DMS53 (cell line): ENCODE results near the gene LIMA1.
"Not testable (repeated sequence)": the region's sequence is repeated elsewhere in the genome, so short reads cannot be mapped to it uniquely, and the experiment has no call there.

Source experiments
- DNase-seq: peaks from one replicate; lab custom pipeline; 2025; lab: John Stamatoyannopoulos, UW

The LIMA1 gene

DNA sequence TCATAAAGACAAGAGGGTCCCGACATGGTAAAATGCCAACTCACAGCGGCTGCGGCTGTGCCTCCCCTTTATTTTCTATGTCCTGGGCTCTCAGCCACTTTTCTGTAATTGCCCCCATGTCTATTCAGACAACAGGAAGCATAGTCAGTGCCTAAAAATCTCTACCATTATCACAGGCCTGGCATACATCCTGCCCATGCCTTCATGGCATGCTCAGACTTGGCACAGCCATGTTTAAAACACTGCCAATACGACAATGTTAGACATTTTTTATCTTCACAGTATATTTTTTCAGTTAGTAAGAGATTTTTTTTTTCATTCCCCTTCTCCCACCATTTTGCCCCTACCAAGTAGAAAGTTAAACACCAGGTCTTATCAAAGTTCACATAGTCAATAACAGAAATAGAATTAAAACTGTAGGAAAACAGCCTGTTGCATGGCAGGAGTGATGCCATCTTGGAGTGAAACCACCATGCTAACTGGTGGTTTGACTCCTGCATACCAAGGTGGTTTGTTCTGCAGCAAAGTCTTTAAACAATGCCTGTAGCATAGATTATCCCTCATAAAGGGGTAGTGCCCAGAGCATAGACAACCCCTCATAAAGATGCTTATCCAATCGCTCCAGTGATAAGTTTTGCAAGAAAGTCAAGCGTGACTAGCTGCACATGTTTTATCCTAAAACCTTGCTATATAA lies 97.2 kb downstream of the LIMA1 start:
- no peak for DNase-seq

DNA sequence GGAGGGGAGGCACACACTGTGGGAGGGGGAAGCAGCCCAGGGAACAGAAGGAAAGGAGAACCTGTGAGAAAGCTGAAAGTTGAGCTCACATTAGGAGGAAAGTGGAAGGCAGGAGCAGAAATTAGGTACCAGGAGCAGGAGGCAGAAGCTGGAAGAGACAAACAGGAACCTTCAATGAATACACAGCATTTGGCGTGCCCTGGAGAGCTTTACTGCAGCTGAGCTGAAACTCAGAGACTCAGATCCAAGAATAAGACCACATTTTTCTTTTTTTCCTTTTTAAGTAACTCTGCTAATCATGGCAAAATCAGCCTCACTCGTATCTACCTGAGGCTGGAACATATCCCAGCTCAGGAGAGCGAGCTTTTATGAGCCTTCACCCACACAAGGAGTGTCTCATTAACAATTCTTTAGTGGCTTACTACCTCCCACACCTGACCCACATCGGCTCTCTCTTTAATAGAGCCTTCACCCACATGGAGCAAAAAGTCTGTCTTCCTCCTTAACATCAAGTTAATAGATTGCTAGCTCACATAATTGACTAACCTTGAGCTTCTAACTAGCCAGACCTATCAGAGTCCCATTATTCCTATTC lies 97.9 kb downstream of the LIMA1 start:
- no peak for DNase-seq

DNA sequence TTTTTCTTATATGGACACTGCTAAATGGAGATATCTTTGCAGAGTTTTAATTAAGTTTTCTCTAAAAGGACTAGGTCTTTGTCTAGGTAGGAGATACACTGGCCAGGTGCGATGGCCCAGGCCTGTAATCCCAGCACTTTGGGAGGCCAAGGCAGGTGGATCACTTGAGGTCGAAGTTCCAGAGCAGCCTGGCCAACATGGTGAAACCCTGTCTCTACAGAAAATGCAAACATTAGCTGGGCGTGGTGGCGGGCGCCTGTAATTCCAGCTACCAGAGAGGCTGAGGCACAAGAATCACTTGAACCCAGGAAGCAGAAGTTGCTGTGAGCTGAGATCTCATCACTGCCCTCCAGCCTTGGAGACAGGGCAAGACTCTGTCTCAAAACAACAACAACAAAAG lies 99.1 kb downstream of the LIMA1 start:
- DNase-seq, result no peak

DNA sequence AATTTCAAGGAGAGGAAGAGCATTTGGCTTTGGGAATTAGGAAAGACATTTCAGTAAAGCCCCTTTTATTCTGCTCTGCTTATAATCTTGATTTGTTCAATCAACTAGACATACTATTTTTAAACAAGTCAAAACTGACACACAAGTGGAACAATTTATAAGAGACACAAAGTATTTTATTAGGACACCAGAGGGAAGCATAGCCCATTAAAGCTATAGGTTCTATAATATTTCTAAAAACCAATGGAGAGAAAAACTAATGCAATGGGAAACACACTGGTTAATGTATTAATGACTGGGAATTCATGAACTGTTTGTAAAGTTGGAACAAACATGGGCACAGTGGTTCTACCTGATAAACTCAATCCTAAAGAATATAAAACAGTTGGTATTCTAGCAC lies 100.9 kb downstream of the LIMA1 start:
- DNase-seq, result peak; percentile 21

DNA sequence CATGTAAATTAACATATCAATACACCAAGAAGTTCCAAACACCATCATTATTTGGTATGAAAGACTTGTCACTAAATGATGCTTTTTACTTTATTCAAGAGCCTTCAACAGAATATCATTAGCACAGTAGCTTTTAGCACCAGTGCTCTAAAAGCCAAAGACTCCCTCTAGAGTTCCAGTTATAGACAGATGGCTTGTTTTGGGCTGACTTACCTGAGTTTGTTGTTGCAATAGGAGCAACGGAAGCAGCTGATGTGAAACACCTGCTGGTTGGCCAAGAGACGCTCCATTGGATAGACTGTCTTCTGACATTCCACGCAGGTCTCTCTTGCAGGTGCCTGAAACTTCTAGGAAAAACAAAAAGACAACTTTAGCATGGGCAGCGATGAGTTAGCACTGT lies 101.6 kb downstream of the LIMA1 start:
- DNase-seq, result no peak

DNA sequence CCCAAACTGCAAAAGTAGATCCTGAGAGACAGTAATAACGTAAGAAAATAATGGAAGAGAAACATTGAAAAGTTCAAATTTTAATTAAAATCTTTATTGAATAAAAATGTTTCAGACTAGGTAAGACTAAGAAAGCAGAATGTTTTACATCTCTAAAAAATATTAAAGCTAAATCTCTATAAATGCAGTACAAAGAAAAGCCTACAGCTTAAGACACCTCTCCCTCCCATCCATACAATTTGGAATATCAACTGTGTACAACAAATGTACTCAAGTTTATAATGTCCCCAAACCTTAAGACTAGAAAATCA lies 107.6 kb downstream of the LIMA1 start:
- no peak for DNase-seq

DNA sequence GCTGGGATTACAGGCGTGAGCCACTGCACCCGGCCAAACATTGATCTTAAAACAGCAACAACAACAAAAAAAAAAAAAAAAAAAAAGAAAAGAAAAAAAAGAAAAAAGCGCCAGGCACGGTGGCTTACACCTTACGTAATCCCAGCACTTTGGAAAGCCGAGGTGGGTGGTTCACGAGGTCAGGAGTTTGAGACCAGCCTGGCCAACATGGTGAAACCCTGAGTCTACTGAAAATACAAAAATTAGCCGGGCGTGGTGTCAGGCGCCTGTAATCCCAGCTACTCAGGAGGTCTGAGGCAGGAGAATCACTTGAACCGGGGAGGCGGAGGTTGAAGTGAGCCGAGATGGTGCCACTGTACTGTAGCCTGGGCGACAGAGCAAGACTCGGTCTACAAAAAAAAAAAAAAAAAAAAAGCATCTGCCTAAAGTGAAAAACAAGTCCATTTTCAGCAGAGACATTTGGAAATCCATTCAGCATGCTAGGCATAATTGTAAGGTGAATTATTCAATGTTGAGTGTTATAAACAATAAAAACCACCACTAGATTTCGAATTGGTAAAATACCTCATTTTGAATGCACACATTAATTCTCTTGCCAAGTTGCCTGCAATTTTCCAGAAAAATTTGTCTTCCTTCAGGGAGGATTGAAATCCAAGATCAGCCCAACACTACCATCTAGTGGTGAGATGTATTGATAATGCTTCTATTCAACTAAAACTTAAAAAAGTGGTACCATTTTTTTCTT lies 108.2 kb downstream of the LIMA1 start:
- DNase-seq, result peak; percentile 83

DNA sequence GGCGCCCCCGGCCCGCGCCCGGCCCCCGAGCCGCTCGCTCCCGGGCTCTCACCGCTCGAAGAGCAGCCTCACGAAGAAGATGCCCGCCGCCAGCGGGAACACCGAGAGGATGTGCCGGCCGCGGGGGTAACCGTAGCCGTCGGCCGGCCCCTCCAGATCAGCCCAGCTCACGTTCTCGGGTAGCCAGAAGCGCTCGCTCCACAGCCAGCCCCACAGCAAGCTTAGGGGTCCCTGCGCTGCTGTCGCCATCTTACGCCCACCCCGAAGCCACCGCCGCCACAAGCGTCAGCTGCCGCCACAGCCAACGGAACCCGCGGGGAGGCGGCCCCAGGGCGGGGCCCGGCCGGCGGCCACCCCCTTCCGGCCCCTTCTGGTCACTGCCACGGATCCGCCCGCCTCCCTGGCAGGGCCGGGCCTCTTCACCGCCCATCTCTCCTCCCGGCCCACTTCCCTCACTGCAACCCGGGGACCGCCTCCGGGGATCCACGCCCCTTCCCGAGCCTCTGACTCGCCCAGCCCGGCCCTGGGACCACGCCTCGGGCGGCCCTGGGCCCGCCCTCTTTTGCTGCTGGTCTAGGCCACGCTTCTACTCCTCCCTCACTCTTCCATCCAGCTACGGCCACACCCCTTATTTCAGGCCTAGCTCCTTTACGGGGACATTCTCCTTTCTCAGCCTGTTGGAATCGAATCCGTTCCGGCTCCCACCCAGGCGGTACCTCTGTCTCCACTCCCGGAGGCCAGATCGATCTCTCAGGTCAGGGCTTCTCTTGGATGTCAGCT lies 116.1 kb downstream of the LIMA1 start, which contains the start of gene CERS5:
Gene CERS5, minus strand, starts transcription at position 321 of the 780 bp plus-strand sequence. Its CDS starts 72 bp downstream, at position 249.
- DNase-seq, result peak; percentile 99

DNA sequence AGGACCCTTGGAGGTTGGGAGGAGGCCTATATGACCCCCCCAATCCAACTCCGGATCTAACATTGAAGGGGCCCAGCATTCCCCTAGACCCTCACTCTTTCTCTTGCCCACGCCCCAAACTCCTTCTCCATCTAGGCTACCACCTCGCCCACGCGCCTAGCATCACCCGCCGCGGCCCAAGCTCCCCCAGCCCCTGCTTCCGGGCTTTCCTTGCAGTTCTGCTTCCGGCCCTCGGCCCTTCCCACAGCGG lies 116.6 kb downstream of the LIMA1 start:
- no peak for DNase-seq

DNA sequence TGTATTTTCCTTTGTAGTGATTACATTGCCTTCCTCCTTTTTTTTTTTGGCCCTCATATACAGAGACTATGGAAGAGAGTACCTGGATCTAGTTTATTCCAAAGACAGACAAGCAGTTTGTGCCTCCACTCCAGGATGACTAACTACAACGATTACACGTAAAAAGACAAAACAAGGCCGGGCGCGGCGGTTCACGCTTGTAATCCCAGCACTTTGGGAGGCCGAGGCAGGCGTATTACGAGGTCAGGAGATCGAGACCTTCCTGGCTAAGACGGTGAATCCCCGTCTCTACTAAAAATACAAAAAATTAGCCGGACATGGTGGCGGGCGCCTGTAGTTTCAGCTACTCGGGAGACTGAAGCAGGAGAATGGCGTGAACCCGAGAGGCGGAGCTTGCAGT lies 118.4 kb downstream of the LIMA1 start:
- no peak for DNase-seq

DNA sequence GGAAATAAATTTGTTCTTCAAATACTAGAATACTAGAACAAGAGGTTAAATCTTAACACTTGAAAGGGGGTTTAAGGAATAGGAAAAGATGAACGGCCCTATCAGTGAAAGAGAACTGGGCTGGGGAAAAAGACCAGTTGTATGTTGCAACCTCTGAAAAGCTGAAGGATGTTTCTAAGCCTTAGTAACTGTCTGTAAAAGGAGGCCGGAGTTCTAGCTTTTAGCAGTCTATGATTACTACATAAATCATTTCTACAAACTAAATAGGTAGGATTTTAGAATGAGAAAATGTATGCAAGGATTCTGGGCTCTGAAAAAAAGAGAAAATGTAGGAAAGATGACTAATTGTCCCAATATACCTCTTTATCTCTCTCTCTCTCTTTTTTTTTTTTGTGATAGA lies 121.1 kb downstream of the LIMA1 start:
- no peak for DNase-seq

DNA sequence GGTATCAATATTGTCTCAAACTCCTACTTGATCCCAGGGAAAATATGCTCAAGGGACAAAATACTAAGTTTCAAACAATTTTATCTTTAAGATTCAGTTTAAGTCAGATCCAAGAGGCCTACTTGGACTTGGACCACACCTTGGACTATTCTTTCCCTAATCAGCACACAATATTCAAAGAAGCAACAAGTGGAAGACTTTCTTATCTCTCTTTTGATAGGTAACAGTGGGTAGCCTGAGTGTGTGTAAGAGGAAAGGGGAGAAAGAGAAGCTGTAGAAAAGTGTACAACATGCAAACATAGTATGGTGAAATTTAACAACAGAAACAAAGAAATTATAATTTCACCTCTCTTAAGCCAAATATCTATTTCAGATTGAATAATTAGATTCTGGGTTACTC lies 122.7 kb downstream of the LIMA1 start:
- no peak for DNase-seq

DNA sequence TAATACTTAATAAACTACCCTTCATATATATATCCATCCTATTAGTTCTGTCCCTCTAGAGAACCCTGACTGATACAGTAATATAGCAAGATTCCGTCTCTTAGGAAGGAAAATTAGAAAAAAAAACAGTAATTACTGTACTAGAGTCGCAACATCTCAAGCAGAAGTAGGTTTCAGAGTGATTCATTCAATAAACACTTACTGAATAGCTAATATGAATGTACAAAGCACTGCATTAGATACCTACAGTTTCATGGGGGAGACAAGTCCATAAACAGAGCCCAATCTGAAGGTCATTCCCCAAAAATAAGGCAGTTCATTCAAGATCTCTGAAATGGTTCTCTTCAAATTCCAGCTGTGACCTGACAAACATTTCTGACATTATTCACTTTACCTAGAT lies 126.1 kb downstream of the LIMA1 start:
- peak; percentile 8 for DNase-seq

DNA sequence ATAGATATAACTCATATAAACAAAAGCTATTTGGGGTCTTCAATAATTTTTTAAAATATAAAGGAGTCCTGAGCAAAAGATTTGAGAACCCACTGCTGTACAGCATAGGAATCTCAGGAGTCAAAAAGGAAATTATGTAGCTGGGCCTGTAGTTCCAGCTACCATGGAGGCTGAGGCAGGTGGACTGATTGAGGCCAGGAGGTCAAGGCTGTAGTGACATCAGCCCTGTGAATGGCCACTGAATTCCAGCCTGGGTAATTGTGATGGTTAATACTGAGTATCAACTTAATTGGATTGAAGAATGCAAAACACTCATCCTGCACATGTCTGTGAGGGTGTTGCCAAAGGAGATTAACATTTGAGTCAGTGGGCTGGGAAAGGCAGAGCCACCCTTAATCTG lies 126.7 kb downstream of the LIMA1 start:
- DNase-seq, result no peak

DNA sequence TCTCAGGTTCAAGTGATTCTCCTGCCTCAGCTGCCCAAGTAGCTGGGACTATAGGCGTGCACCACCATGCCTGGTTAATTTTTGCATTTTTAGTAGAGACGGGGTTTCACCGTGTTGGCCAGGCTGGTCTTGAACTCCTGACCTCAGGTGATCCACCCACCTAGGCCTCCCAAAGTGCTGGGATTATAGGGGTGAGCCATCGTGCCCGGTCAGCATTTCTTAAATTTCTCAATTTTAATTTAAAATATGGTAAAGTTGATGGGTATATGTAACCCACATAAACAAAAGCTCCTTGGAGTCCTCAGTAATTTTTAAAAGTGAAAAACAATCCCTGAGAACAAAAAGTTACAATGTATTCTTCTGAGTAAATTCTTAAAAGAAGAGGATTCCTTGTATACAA lies 128.4 kb downstream of the LIMA1 start:
- not testable (repeated sequence) for DNase-seq

DNA sequence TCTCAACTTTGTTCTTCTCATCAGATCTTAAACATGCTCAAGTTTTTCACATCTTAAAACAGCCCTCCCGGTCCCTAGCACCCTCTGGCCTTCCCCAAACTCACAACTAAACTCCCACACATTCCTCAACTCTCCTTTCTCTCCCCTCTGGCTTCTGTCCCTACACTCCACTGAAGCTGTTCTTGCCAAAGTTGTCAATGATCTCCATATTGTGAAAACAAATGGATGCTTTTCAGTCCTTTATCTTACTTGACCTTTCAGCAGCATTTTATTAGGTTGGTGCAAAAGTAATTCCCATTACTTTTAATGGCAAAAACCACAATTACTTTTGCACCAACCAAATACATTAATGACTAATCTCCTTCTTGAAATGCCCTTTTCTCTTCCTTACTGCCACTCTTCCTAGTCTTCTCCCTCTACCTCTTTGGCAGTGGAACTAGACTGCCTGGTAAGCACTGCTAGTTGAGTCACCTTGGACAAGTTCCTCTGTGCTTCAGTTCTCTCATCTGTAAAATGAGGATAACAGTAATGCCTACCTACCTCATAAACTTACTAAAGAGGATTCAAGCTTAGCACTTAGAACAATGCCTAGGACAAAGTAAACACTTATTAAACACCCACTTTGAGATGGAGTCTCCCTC lies 132.2 kb downstream of the LIMA1 start:
- no peak for DNase-seq

DNA sequence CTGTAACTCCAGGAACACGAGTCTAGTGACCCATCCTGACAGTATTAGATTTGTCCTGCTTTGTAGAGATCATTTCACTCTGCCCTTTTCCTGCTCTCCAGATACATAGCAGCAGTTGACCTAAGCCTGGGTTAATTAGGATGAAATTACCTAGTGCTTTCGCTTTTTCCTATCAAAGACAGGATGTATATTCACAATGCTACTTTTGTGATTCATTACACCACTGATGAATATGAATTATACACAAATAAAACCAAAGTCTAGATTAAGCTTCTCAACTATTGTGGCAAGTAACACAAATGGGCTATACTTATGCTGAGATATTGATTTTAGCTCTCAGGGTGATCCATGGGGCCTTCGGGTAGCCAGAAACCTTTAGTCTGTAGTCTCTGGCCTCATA lies 134.0 kb downstream of the LIMA1 start:
- no peak for DNase-seq

DNA sequence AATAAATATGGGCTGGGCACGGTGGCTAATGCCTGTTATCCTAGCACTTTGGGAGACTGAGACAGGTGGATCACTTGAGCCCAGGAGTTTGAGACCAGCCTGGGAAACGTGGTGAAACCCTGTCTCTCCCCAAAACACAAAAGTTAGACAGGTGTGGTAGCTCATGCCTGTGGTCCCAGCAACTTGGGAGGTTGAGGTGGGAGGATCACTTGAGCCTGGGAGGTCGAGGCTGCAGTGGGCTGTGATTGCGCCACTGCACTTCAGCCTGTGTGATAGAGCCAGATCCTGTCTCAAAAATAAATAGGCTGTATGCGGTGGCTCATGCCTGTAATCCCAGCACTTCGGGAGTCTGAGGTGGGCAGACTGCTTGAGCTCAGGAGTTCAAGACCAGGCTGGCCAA lies 135.3 kb downstream of the LIMA1 start:
- not testable (repeated sequence) for DNase-seq

DNA sequence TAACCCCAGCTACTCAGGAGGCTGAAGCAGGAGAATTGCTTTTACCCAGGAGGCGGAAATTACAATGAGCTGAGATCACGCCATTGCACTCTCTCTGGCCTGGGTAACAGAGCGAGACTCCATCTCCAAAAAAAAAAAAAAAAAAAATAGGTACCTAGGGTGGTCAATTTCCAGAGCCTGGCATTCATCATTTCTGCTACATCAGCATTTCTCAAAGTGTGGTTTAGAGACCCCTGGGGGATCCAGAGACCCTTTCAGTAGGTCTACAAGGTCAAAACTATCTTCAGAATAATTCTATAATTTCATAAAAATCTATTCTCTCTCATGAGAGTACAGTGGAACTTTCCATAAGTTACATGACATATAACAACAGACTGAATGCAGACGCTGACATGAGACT lies 136.0 kb downstream of the LIMA1 start:
- DNase-seq, result no peak

DNA sequence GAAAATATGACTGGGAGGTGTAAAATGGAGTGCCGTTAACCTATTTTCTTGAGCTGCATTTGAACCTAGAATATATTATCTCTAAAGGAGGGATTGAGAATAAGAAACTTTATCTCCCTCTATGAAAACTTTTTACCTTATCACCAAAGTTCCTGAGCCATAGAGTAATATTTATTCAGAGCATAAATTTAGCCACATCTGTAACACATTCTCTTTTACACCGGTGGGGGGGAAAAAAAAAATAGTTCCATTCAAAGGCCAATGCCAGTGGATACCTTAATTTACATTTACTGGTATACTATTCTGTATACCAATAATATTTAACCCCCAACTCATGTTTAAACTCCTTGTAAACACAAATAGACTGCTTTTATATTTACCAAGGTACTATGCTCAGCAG lies 137.9 kb downstream of the LIMA1 start:
- no peak for DNase-seq

DNA sequence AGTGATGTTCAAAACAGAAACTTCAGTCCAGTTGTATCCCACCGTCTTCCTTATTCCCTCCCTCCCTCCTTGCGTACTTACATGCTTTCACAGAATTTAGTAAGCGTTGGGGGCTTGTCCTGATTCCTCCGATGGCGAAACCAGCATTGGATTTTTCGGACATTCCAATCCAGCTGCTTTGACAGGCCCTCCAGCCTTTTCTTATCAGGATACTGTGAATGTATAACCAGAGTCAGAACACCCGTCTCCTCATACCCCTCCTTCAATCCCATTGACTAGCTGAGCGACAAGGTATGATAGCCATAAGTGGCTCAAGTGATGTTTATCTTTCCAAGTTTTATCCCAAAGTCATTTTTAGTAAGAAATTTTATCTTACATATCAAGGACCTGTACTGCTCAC lies 140.3 kb downstream of the LIMA1 start:
- no peak for DNase-seq

DNA sequence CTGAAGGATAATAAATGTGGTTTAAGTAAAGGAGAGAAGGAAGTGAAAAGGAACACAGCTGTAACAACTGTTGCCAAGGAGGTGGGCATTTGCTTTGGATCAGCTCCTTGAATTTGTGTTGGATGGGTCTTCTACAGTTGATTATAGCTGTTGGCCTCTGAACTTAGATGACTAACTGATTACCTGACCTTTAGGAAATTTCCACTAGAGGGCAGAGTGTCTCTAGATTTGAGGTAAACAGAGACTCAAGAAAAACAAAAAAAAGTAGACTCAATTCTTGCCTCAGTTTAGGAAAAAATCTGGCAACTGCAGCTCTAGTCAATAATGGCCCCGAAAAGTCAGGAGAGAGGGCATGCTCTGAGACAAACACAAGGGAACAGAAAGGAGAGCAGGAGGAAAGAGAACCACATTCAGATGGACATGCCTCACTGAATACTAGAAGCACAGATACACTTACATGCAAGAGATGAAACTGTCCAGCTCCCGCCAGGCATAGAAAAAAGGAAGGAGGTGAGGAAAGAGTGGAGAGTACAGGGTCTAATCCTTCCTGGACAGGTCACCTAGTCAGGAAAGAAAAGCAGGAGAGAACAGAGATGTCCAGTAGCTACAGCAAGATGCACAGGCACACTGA lies 150.7 kb downstream of the LIMA1 start:
- DNase-seq, result peak; percentile 75
